Choroid plexus epithelial cell (primary cell): ENCODE results near the gene THAP7.

ENCODE experiments used
- DNase-seq: peaks from one replicate; pipeline ENCODE4 v3.0.0-alpha.2; 2010; ENCODE audit warnings: low read depth
- H3K4me3 ChIP-seq: 2 replicates; pipeline ENCODE4 v1.5.1; 2011; ENCODE audit warnings: low read depth, mild to moderate bottlenecking, control low read depth, low read length, moderate library complexity
- TF ChIP-seq, protein P1 (sequence below): conservative IDR thresholded peaks from 2 replicates; pipeline ENCODE4 v1.5.1; 2011; ENCODE audit warnings: low read depth, mild to moderate bottlenecking, control low read depth, inconsistent platforms, low read length, moderate library complexity

Gene THAP7

DNA sequence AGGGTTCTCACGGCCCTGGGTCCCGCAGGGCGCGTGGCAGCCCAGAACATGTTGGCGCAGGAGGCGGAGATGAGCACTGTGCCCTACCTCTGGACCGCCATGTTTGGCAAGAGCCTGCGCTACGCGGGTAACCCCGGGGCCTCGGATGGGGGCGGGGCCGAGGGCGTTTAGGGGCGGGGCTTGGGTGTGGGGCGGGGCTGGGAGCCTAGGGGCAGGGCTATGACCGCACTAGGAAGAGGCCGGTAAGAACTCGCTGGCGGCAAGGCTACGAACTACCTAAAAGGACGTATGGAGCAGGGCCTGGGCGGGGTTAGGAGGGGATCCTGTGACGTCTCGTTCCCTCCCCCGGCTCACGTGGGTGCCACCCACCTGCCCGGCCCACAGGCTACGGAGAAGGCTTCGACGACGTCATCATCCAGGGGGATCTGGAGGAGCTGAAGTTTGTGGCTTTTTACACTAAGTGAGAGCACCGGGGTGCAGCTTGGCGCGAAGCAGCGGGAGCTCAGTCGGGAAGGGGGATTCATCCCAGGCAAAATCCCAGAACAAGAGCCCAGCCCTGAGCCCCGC lies 22.6 kb downstream of the THAP7 start:
- DNase-seq: peak; percentile 90
- TF ChIP-seq, protein P1, sequence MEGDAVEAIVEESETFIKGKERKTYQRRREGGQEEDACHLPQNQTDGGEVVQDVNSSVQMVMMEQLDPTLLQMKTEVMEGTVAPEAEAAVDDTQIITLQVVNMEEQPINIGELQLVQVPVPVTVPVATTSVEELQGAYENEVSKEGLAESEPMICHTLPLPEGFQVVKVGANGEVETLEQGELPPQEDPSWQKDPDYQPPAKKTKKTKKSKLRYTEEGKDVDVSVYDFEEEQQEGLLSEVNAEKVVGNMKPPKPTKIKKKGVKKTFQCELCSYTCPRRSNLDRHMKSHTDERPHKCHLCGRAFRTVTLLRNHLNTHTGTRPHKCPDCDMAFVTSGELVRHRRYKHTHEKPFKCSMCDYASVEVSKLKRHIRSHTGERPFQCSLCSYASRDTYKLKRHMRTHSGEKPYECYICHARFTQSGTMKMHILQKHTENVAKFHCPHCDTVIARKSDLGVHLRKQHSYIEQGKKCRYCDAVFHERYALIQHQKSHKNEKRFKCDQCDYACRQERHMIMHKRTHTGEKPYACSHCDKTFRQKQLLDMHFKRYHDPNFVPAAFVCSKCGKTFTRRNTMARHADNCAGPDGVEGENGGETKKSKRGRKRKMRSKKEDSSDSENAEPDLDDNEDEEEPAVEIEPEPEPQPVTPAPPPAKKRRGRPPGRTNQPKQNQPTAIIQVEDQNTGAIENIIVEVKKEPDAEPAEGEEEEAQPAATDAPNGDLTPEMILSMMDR: no peak
- peak overlapping the region; percentile 40 for H3K4me3 ChIP-seq

DNA sequence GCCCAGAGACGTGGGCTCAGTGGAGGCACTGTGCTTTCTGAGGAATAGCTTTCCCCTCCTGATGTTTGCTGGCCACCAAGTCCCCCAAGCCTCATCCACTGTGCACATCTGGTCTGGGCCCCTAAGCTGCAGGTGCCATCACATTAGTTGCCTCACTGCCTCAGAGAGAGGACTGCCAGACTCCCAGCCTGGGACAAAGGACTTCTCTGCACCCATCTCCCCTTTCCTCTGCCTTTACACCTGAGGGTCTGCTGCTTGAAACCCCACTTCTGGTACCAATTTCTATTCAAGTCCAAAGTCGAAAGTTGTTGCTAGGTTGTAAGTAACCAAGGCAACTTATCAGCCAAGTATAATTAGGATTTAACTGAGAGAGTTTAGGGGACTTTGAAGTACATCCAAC lies 23.5 kb downstream of the THAP7 start:
- no peak for DNase-seq
- H3K4me3 ChIP-seq: no peak overlapping the region
- TF ChIP-seq, protein P1: no peak

DNA sequence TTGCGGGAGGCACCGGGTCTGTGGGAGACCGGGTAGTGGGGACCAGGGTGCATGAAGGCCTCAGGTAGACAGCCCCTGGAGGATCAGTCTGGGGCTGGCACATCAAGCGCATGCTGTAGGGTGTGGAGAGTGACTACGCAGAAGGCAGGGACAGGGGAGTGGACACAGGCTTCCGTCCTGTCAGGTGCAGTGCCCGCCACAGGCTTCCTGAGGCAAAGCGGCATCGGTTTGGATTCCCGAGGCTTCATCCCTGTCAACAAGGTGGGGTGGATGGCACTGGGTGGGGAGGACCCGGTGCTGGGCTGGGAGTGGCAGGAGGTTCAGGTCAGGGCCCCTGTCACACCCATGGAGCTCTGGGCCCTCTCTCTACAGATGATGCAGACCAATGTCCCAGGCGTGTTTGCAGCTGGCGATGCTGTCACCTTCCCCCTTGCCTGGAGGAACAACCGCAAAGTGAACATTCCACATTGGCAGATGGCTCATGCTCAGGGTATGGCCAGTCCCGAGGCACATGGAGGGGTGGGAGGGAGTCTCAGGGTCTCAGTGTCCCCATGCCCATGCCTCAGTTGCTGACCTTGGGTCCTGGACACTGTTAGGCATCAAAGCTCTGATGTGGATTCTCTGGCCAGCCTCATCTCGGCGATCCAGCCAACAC lies 24.3 kb downstream of the THAP7 start:
- TF ChIP-seq, protein P1: no peak
- no peak overlapping the region for H3K4me3 ChIP-seq
- DNase-seq: no peak

DNA sequence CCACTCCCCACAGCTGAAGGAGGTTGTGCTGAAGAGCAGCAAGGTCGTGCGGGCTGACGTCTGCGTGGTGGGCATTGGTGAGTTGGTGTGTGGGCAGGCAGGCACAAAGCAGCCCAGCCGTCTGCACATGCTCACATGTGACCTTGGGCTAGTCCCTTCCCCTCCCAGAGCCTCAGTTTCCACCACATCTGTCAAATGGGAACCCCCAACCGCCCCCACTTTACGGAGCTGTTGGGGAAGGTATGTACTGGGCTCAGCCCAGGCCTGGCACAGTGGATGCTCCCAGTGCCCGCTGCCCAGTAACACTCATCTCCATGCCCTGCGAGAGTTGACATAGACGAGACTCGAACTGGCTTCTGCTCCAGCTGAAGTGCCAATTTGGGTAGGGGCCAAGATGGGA lies 24.9 kb downstream of the THAP7 start:
- TF ChIP-seq, protein P1: no peak
- no peak overlapping the region for H3K4me3 ChIP-seq
- no peak for DNase-seq

DNA sequence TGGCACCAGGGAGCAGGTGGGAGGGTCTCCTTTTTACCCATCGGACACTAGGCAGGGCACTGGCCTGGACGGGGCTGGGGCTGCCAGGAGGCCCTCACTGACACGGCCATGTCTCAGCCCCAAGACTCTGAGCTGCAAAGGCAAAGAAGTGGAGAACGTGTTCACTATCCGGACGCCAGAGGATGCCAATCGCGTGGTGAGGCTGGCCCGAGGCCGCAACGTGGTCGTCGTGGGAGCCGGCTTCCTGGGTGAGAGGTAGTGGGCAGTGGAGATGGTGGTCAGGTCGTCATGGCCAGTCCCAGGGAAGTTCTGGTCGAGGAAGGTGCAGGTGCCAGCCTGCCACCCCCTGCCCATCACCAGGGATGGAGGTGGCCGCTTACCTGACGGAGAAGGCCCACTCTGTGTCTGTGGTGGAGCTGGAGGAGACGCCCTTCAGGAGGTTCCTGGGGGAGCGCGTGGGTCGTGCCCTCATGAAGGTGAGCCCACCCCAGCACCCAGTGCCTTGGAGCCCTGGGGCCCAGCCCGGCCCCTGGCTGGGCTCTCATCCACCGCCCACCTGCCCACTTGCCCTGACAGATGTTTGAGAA lies 25.5 kb downstream of the THAP7 start:
- no peak overlapping the region for H3K4me3 ChIP-seq
- DNase-seq: no peak
- TF ChIP-seq, protein P1: no peak

DNA sequence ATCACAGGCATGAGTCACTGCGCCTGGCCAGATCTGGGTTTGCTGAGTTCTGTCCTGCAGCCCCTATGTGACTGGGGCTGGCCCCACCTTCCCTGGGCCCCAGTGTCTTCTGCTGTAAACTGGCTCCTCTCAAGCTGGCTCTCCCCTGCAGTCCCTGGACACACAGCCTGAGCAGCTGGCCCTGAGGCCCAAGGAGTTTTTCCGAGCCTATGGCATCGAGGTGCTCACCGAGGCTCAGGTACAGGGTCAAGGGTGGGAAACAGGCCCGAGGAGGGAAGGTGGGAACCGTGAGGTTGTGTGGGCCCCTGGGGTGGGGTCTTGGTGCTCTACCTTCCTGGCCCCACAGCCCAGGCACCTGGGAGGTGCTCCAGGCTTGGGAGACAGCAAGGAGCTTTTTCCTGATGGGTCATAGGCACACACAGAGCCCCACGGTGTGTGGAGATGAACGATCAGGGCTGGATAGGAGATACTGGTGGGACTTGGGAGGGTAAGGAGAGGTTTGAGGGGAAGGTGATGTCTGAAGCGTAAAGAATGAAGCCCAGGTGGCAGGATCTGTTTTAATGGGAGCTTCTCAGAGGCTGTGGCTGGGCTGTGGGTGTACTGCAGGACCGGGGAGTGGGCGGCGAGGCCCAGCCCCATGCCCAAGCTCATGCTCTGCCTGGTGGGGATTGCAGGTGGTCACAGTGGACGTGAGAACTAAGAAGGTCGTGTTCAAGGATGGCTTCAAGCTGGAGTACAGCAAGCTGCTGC lies 26.2 kb downstream of the THAP7 start:
- H3K4me3 ChIP-seq: no peak overlapping the region
- TF ChIP-seq, protein P1: no peak
- DNase-seq: no peak
